T follicular helper cell (primary cell): Measurements from ENCODE around the gene LPIN3.
"Not testable (repeated sequence)": the region's sequence is repeated elsewhere in the genome, so short reads cannot be mapped to it uniquely, and the experiment has no call there.

Source experiments
- DNase-seq: peaks from one replicate; pipeline ENCODE4 v3.0.0-alpha.2; 2020; ENCODE audit warnings: low read depth
- total RNA-seq, 2 experiments: gene quantifications; one replicate each; lab custom pipeline; 2026; lab: John Stamatoyannopoulos, UW

LPIN3 gene, protein sequence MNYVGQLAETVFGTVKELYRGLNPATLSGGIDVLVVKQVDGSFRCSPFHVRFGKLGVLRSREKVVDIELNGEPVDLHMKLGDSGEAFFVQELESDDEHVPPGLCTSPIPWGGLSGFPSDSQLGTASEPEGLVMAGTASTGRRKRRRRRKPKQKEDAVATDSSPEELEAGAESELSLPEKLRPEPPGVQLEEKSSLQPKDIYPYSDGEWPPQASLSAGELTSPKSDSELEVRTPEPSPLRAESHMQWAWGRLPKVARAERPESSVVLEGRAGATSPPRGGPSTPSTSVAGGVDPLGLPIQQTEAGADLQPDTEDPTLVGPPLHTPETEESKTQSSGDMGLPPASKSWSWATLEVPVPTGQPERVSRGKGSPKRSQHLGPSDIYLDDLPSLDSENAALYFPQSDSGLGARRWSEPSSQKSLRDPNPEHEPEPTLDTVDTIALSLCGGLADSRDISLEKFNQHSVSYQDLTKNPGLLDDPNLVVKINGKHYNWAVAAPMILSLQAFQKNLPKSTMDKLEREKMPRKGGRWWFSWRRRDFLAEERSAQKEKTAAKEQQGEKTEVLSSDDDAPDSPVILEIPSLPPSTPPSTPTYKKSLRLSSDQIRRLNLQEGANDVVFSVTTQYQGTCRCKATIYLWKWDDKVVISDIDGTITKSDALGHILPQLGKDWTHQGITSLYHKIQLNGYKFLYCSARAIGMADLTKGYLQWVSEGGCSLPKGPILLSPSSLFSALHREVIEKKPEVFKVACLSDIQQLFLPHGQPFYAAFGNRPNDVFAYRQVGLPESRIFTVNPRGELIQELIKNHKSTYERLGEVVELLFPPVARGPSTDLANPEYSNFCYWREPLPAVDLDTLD
- 0.35 to 0.66 reads per million in 2 experiments for total RNA-seq

DNA sequence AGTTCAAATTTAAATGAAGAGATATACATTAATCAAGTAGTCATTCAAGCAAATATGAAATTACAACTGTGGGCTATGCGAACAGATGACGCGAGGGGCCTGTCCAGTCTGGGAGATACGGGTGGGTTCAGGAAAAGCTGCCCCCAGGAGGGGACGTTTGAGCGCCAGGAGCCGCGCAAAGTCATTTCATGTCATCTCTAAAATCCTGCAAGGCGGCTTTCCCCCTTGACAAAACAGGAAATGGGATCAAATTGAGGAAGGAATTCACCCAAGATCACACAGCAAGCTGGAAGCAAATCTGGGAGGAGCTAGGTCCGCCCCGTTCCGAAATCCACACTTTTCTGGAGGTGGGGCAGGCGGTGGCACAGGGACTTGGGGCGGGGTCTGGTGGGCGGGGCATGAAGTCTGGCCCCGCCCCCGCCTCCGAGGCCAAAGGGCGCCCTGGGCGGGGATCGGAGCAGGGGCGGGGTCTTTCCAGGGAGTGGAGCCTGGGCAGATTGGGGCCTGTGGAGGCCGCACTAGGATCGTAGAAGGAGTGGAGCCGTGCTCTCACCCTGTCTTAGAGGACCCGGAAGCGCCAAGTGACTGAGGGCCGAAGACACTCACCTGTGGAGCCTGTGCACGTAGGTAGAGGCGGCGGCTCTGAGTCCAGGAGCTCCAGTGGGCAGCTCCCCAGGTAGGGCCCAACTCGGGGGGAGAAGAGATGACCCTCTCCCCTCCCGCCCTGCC is at the start of gene LPIN3:
Gene LPIN3 (plus strand): TSS at position 495 of the 729 bp plus-strand sequence. CDS start 4,983 bp downstream, outside the sequence.
- DNase-seq = peak; percentile 38

DNA sequence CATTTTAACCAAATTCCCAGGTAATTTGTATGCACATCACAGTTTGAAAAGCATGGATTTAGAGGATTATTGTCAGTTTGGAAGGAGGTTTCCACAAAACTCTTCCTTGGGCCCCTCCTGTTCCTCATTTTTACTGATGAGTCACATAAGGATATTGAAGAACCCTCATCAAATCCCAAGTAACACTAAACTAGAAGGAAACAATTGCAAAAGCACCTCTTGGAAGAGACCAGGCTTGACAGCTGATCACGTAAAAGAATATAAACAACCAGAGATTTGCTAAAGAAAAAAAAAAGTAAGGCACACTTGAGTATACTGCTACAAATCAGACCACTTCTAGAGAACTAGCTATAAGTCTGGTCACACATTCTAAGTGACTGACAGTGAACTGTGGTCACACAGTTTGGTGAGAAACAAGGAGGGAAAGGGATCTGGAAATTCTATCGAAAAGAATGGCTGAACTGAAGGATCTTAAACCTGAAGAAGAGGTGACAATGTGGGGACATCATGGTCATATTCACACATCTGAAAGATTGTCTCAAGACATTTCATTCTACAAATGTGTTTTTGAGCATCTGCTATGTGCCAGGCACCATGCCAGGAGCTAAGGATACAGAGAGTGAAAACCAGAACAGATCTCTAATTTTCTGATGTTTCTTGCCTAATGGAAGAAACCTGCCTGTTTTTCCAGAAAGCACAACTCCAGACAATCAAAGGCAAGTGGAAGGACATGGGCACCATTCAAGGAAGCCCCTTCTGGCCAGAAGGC is 47.2 kb upstream of the LPIN3 start:
- no peak for DNase-seq

DNA sequence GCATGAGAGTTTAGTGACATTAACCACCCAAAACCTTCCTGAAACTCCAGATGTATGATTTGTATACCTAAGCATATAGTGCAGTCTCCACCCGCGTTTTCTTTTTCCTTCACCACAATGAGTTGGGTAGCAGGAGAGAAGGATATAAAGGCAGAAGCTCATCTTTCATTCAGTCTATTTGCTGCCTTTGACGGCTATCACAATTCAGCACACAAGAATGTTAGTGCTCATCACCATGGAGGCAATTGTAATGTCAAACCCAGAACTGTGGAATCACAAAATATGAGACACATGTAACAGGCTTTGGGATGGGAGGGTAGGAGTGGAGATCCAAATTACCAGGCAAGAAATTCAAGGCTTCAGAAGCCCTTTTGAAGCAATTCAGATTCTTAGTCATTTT is 40.7 kb upstream of the LPIN3 start:
- no peak for DNase-seq

DNA sequence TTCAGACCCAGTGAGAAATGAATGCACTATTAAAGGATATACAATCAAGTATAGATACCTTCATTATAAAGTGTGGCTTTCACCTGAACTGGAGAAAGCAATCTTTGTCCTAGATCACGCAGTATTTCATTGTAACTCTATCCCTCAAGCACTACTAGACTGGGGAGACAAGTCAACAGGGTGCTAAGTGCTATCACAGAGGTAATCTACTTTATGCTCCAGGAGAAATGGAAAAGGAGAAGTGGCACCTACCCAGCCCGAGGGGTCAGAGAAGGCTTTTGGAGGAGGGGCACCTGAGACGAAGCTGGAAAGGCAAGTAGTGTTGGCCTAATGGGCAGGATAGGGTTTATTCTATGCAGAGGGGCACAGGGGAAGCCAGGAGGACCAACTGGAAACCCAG is 40.2 kb upstream of the LPIN3 start:
- no peak for DNase-seq

DNA sequence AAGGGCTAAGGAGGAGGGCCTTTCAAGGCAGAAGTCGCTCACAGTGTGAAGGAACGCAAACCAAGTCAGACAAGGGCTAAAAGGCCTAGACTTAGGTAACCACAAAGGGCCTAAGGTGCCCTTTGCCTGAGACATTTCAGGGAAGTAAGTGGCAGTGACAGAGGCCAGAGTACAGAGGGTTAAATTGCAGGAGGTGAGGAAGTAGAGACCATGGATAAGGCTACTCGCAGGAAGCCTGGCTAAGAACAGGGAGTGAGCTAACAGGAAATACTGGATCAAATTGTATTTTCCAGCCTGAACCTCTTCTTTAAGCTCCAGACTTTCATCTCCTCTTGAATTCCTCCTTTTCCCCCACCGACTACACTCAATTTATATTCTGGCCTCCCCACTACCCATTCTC is 39.7 kb upstream of the LPIN3 start:
- DNase-seq = no peak

DNA sequence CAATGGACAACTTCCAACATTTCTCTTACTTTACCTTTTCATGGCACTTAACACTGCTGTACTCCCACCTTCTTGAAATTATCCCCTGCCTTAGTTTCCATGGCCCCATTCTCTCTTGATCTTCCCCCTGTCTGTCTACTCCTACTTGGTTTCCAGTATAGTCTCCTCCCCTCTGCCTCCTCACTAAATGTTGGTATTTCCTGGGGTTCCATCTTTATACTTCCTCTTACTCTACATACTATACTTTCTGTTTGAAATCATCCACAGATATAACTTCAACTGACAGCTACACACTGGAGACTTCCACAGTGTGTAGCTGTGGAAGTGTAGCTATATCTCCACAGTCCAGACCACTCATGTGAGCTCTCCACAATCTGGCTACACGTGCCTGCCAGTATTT is 36.6 kb upstream of the LPIN3 start:
- DNase-seq = no peak

DNA sequence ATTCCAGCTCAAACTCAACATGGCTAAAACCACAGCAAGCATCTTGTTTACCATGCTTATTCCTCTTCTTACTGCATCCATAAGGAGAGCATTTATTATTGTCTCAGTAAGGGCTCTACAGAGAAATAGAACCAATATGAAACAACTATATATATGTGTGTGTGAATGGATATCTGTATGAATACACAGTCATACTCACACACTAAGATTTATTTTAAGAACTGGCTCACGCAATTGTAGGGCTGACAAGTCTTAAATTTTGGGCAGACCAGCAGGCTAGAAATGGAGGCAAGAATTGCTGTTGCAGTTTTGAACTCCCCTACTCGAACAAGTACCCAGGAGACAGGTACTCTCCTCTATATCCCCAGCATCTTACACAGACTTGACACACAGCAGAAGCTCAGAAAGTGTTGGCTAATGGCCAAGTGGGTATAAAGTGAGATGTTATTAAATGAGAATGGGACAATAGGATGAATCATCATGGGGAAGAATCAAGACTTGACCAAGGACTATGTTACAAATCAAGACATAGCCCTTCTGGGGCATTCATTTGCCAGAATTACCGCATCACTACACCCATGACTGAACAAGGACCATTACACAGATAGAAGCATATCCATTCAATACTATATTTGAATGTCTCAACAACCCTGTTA is 36.1 kb upstream of the LPIN3 start:
- DNase-seq = no peak

DNA sequence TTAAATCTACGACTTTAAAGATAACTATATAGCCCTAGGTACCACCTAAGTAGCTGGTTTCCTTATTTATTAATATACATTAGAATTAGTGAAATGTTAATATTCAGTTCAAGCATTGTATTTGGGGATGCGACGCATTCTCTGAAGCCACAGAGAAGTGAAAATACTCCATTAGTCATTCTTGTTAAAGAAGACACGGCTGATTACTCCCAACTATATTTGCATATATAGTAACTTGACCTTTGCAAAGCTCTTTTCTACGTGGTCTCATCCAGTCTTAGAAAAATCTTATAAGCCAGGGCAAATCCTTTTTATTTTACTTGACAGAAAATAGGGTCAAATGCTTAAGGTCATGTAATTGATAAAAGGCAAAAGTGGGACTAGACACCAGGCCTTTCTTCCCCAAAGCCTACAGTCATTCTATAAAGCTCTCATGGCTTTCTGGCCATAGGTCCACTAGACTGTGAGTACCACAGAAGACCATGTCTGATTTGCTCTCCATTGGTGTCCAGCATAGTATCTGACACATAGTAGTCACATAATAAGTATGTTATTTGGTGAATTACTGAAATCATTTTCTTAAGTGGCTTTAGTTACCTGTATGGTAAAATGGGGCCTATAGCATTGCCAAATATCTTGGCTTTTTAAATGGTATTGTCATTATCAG is 34.4 kb upstream of the LPIN3 start:
- DNase-seq = no peak

DNA sequence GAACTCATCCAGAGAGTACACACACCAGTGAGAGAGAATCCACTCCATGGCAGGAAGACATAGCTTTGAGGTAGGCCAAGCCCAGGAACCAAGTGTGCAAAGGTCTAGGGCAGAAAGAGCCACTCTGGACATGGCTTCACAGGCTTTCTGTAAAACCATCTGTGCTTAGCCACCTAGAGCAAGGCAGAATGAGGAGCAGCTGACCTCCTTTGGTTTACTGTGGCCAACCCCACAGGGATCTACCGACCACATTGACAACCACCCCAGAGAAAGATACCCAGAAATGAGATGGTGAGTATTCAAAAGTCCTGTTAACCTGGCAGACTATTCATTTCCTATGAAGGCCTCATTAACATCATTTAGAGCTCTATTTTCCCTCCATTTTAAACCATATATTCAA is 33.6 kb upstream of the LPIN3 start:
- no peak for DNase-seq

DNA sequence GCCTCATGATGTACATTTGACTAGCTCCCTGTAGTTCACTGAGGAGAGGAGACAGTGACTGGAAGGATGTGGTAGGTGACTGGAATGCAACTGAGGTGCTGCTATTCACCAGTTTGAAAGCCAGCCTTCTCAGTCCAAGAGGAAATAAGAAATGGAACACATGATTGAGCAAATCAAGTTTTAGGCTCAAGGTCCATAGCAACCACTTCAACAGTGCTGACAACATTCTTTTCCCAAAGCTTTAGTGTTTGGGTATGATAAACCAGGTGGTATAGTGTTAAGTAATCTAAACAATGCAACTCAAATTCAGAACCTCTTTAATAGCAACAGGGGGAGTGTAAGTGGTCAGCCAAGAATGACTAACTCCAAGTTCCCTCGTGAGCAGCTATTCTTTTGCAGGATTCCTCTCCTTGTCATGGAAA is 32.3 kb upstream of the LPIN3 start:
- DNase-seq = no peak

DNA sequence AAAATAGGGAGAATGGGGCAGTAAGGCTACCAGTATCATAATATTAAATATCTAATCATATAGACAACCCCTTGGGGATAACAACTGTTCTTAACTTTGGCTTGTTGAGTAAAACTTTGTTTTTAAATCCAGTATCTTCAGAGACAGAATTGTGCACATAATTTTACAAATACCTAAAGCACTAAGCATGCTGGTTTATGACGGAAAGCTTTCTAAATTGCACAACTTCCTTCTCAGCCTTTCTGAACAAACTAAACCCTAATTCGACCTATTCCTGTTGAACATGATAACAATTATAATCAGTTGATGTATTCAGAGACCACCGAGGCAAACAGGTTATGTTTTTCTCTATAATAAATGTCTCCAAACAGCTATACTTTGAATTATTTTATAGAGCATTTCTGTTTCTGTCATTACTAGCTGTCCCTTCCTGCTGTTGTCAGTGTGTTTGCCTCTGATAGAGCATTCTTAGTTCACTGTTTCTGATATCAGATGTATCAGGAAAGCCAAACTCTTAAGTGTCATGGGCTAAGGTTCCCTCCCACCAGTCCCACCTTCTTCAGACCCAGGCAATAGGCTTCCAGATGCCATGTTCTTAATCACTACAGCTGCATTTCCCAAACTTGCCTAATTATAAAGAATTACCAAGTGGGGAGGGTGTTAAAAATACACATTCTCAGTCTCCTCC is 31.8 kb upstream of the LPIN3 start:
- no peak for DNase-seq

DNA sequence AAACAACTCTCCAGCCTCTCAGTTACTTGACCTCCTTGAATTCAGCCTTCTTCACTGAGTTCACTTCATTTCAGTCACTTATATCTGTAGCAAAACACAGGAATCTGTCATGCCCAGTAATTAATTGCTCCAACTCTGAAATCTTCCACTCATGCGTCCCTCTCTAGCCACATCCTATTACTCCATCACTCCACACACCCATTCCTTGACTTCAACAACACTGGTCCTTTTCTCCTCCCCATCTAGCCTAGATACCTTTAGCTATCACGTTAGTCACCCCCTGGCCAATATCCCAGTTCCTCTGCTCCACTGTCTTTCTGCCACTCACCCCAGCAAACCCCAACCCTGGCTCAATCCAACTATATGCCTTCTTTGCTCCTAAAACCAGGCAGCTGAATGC is 30.8 kb upstream of the LPIN3 start:
- DNase-seq = no peak

DNA sequence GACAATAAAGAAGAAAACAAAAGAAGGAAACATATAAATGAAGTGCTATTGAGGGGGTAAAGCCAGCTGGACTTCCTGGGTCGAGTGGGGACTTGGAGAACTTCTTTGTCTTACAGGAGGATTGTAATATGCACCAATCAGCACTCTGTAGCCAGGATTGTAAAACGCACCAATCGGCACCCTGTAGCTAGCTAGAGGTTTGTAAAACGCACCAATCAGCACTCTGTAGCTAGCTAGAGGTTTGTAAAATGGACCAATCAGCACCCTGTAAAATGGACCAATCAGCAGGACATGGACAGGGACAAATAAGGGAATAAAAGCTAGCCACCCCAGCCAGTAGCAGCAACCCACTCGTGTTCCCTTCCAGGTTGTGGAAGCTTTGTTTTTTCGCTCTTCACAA is 28.6 kb upstream of the LPIN3 start:
- not testable (repeated sequence) for DNase-seq

DNA sequence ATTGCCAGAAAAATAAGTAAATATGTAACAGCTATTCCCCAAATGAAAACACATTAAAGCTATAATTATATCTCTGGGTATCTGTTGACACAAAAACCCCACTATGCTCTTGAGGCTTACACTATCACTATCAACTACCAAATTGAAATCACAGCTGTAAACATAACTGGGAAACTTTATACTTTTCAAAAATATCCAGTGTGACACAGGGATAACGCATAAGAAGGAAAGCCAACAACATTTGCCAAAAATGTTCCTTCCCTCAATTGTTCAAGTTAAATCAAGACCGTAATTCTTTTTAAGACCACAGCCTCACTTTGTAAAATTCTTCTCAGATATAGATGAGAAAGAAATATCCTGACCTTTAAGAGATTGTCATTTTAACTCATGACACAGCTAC is 26.2 kb upstream of the LPIN3 start:
- no peak for DNase-seq

DNA sequence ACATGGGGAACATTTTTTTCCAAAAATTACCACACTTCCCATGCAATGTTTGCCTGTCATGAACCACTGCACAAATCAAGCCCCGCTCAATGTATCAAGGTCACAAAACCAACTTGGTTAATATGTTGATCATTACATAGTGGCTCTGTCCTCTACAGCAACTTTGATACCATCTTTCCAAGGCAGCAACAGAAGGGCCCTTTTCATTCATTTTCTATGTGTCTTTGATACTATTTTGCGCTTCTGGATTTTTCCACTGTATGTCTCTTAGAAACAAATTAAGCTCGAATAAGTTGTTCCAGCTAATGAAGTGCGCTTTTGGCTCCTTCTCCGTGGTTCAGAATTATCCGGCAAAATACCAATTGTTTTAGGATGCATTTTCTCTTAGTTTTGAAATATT is 24.6 kb upstream of the LPIN3 start:
- DNase-seq = no peak

DNA sequence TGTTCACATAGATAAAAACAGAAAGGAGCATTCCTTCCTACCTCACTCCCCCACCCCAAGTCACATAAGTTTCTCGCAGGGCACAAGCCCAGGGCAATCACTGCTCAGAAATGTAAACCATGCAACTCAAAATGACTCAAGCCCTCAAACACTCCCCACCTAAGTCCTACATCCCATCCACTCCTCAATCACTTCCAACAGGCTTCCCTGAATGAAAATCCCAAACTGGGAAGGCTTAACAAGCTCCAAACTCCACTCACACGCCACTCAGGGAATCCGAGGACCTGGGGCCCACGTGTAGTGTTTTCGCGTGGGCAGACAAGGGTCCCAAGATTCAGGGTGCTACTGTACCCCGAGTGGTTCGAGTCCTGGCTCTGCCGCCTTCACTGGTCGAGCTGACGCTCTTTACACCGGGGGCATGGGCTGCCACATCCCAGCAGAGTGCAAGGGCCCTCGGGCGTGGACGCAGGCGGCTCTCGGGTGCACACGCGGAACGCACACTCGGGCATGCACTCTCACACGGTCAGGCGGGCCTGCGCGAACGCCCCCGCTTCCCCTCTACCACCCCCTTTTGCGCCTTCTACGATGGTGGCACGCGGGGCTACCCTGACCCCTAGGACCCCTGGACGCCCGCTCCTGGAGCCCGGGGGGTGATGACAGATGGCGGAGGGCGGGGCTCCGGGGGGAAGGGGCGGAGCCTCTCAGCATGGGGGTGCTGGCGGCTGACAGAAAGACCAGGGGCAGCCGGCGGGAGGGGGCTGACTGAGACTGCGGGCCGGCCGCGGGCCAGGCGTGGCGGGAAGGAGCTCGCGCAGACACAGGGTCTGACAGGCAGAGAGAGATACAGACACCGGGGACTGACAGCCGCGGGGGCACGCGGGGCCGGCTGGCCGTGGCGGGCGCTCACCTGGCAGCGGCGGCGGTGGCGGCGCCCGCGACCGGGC is 23.7 kb upstream of the LPIN3 start:
- peak; percentile 66 for DNase-seq

DNA sequence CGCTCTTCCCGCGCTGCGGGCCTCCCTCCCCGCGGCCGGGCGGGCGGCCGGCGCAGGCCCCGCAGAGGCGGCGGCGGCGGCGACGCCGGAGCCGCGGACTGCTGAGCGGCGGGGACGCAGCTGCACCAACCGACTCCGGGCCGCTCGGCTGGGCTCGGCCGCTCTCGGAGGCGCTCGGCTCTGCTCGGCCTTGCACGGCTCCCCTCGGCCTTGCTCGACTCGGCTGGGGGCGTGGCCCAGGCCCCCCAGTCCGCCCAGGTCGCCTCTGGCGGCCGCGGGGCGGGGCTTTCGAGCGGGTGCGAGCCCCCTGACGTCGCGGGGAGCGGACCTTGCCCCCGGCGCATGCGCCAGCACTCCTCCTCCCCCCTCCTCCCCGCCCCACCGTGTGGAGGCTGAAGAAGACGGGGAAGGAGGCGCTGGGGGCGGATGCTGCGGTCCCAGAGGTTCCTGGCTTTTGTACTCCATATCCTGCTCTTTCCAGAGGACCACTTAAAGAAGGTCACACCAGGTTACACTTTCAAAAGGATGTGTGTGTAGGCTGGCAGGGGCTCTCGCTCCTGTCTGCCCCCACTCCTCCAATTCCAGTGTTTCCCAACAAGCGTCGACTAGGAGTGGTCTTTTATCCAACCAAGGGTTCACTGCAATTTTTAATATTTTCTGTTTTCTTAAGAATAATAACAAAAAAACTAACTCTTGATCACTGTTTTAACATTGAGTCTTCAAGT is 22.9 kb upstream of the LPIN3 start, which contains the start of gene ZHX3:
Gene ZHX3 (minus strand): TSS at position 186 of the 725 bp plus-strand sequence. CDS start 112,815 bp downstream, outside the sequence.
- DNase-seq = peak; percentile 90

DNA sequence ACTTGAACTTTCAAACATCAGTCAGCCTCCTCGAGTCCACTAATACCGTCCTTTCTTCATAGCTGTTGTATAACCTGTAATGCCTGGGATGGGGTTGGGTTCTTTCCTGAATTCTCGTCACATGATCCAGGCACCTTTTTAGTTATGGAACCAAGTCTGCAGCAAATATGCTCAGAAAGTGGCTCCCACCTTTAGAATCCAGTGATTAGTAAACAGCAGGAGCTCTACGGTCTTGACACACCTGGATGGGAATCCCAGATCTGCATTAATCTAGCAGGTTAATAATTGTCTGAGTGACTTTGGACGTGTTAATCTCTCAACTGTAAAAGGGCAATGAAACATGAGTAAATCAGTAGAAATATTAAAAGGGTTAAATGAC is 22.4 kb upstream of the LPIN3 start:
- no peak for DNase-seq
